Kidney glomerular epithelial cell (primary cell): ENCODE measurements around the gene RFESD.
"Not testable (repeated sequence)": the region's sequence is repeated elsewhere in the genome, so short reads cannot be mapped to it uniquely, and the experiment has no call there.

Experiments
- DNase-seq: peaks from one replicate; lab custom pipeline; 2025; lab: John Stamatoyannopoulos, UW

RFESD gene

DNA sequence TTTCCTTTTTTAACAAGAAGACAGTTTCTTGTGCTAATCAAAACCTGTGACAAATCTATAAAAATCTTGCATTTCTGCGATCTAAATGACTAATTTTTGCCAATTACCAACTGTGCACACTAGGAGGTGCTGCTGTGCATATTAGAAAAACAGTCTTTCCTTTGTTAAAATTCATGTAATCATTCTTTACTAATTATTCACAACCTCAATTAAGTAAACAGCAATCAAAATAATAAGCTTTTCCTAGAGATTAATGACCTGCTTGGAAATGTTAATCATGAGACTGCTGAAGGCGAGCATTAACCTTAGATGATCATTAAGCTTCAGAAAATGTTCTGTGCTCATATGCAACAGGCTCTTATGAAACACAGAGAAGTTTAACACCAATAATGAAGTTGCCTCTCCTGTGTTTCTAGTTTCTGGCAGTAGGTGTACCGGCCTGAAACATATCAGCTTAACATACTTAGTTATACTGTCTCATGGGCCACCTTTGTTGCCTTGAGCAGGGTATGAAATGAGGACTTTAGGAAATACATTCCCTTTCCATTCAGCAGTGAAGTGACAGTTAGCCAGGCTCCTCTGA lies 17.7 kb downstream of the RFESD start:
- peak; percentile 38 for DNase-seq

GRCh38 chr5:95667061-95667618 lies 20.6 kb downstream of the RFESD start:
- no peak for DNase-seq

DNA sequence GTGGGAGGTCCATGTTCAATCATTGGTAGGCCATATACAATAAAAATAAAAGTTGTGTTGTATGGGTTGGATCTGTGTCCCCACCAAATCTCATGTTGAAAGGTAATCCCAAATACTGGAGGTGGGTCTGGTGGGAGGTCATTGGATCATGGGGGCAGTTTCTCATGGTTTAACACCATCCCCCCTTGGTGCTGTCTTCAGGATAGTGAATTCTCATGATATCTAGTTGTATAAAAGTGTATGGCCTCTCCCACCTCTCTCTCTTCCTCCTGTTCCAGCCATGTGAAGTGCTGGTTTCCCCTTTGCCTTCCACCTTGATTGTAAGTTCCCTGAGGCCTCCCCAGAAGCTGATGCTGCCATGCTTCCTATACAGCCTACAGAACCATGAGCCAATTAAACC lies 21.1 kb downstream of the RFESD start:
- DNase-seq, result no peak

GRCh38 chr5:95668216-95668615 lies 21.6 kb downstream of the RFESD start:
- no peak for DNase-seq

- no peak for DNase-seq
Measured at GRCh38 chr5:95668728-95669127, 22.2 kb downstream of the RFESD start.

DNA sequence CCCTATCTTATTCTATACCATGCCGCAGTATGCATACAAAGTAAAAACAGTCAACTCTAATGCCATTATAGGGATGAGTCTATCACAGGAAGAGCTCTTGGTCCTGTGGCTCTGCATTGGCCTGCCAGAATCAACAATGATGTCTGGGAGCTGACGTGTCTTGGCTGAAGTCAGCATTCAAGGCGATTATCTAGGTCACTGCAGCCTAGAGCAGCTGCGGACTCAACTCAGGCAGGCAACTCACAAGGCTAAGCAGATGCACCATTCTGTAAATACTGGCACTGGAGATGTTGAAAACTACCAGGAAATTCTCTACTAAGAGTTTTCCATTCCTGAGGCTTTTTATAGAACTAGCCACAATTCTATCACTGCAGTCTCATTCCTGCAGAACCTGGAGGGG lies 23.0 kb downstream of the RFESD start:
- DNase-seq, result peak; percentile 67

- DNase-seq, result no peak
Measured at GRCh38 chr5:95669985-95670384, 23.4 kb downstream of the RFESD start.

- no peak for DNase-seq
Measured at GRCh38 chr5:95670568-95670967, 24.0 kb downstream of the RFESD start.

- no peak for DNase-seq
Measured at GRCh38 chr5:95671826-95672225, 25.2 kb downstream of the RFESD start.

DNA sequence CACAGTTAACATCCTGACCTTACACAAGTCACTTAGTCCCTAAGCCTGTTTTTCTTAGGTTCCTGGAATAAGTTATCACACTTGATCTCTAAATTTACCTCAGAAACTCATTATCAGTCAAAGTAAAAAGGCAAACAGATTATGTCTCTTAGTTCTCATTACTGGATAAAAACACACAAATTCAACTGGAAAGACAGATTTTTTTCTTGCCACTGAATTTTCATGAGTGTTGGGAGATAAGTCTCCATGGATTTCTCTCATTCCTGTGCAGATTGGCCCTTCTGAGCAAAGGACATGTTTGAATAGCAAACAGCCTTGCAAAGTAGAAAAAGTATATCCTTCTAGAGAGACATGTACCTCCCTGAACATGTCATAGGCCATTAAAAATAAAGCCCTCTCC lies 26.1 kb downstream of the RFESD start:
- no peak for DNase-seq

DNA sequence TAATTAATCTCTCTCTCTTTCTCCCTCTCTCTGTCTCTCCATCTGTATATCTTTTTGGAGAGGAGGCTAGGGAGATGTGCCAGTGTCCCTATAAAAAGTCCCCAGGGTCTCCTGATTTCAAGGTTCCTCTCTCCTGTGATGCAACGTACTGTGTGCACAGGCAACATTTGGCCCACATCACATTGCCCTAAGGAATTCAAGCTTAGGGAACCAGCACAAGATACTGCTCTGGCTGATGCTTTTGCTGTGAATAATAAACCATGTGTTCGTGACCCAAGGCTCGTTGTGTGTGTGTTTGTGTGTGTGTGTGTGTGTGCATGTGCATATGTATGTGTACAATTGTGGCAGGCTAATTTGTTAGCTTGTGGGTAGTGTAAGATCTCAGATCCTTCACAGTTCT lies 26.5 kb downstream of the RFESD start:
- no peak for DNase-seq

GRCh38 chr5:95682891-95683290 lies 36.3 kb downstream of the RFESD start, which contains the start of gene SPATA9:
Gene SPATA9, minus strand, starts transcription at chr5:95682991. Its CDS starts 137 bp downstream, at chr5:95682854.
- DNase-seq, result no peak

- DNase-seq, result no peak
Measured at GRCh38 chr5:95684361-95684760, 37.8 kb downstream of the RFESD start.

DNA sequence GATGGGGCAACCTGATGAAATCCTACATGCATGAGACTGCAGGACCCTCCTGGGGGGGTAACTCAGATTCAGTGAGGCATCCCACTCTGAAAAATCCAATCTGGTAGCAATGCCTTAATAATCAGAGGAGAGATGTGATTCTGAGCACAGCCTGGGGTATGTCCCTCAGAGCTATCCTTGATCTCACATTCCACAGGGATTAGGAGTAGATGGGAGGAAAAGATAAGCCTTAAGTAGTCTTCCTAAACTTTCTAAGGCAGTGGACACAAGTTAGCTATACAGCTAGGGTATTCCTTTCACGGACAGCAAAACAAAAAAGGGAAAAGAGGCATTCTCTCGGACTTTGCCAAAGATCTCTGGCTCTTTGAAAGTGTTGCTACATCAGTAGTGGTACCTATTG lies 40.1 kb downstream of the RFESD start:
- DNase-seq, result no peak

GRCh38 chr5:95689680-95690079 lies 43.1 kb downstream of the RFESD start:
- no peak for DNase-seq

DNA sequence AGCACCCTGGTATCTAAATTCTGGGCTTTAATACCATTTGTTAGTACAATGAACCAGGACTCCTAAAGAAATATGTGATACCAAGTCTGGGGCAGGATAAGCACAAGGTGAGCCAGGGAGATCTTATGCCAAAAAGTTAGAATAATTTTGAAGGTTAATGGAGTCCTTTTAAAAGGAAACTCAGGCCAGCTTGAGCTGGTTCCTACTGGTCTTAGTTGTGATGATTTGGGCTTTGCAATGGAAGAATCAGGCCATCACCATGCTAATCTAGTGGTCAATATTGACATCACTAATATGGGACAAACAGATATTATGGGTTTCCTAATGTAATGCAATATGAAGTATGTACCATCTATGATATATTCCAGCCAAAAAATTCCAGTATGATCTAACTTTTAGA lies 43.8 kb downstream of the RFESD start:
- DNase-seq, result no peak

DNA sequence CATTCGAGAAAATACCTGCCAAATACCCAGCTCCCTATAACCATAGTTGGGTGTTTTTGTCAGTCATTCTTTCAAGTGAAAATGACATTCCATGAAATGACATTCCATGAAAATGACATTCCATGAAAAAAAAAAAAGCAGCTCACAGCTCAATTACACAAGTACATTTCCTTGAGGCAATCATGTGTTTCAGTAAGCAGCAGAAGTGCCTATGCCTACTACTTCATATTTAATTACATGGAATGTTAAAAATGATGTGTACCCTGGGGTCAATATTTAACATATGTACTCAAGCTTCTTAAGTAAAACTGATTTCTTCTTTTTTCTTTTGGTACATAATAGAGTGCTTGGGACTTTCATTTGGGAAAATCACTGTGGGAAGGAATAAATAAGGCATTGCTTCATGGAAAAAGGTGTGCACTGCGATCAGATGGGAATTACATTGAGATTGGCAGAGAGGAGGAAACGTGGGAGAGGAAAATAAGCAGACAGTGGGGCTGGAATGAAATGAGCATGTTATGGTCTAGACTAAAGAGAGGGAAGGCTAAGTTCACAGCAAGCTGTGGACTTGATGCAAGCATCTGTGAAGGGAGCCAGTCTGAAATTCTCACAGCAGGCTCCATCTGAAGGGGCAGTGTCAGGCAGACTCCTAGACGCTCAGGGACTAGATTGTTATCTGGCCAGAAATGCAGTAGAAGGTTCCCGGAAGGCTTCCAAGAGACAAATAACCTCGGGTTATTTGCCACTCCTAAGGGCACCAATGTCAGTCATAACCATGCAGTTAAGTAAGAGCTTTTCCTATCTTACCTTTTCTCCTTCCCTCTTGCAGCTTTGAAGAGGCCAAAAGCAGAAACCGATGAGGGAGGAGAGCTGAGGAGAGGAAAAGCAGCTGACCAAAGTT lies 51.5 kb downstream of the RFESD start:
- peak; percentile 78 for DNase-seq

GRCh38 chr5:95699337-95699736 lies 52.8 kb downstream of the RFESD start:
- no peak for DNase-seq

- peak; percentile 11 for DNase-seq
Measured at GRCh38 chr5:95701074-95701473, 54.5 kb downstream of the RFESD start.

DNA sequence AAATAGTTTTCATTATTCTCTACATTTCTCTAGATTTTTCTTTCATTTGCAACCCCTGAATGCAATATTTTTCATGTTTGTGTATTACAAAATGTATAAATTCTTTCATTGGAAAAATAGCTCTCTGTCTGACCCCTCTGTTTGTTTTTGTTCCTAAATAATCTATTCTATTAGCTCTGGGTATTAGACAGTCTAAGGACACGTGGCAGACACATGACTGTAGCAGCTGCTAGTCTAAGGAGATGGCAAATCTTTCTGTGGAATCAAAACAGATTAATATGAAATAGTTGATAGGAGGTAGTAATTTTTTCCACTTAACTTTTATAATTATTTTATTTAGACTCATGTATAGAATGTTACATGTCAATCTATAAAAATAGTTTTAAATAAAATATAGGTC lies 57.6 kb downstream of the RFESD start:
- no peak for DNase-seq

DNA sequence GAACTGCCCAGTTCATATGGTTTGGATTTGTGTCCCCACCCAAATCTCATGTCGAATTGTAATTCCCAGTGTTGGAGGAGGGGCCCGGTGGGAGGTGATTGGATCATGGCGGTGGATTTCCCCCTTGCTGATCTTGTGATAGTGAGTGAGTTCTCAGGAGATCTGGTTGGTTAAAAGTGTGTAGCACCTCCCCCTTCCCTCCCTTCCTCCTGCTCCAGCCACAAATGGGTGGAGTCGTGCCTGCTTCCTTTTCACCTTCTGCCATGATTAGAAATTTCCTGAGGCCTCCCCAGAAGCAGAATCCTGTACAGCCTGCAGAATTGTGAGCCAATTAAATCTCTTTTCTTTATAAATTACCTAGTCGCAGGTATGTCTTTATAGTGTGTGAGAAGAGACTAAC lies 59.6 kb downstream of the RFESD start:
- not testable (repeated sequence) for DNase-seq

DNA sequence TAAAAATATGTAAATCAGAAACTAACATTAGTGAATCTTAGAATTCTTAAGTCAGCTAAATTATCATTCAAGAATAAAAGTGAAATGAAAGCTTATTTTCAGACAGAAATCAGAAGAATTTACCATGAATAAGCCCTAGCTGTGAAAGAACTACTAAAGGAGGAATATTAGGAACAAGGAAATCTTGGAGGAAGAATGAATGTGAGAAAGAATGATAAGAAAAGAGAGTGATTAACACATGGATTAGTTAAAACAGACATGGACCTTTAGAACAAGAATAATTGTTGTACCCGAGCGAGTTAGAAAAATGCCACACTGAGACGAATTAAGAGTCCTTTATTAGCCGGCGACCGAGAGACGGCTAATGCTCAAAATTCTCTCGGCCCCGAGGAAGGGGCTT lies 60.5 kb downstream of the RFESD start:
- DNase-seq, result no peak
